ENCODE data around the gene GALNT16.

DNA sequence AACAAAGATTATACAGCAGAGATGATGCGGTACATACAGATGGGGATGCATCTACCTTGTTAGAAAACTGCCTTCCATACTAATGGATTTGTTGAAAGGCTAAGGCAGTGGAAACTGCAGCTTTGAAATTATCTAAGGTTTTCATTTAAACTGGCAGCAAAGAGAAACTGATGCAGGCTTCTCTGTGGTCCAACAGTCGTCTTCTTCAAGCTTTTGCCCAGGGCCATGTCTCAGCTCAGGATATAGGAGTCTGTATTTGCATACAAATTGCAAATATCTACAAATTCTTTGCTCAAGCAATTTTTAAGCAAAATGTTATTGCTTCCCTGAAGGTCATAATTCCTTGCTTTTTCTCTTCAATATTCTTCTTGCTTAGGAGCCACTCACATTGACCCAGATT, 104.4 kb downstream of the GALNT16 start:
- TF ChIP-seq, protein P1, sequence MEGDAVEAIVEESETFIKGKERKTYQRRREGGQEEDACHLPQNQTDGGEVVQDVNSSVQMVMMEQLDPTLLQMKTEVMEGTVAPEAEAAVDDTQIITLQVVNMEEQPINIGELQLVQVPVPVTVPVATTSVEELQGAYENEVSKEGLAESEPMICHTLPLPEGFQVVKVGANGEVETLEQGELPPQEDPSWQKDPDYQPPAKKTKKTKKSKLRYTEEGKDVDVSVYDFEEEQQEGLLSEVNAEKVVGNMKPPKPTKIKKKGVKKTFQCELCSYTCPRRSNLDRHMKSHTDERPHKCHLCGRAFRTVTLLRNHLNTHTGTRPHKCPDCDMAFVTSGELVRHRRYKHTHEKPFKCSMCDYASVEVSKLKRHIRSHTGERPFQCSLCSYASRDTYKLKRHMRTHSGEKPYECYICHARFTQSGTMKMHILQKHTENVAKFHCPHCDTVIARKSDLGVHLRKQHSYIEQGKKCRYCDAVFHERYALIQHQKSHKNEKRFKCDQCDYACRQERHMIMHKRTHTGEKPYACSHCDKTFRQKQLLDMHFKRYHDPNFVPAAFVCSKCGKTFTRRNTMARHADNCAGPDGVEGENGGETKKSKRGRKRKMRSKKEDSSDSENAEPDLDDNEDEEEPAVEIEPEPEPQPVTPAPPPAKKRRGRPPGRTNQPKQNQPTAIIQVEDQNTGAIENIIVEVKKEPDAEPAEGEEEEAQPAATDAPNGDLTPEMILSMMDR (IDR thresholded peaks at IDR 0.05) = no peak
- no peak for TF ChIP-seq POLR2A (IDR thresholded peaks at IDR 0.05)
- TF ChIP-seq EP300 (IDR thresholded peaks at IDR 0.05; ENCODE audit: low read depth) = no peak
- no peak for TF ChIP-seq POLR2AphosphoS5 (IDR thresholded peaks at IDR 0.05)

Data from transverse colon (tissue), 4 donors.